Breast epithelium (tissue), 4 donors: ENCODE data around the gene TRIM52. TPM values are rescaled to one million over a fixed set of nuclear protein-coding genes. Genes with fewer than 3 reads are reported as not detected.

Experiments
- DNase-seq, 2 donors: peaks; one replicate each; pipeline ENCODE4 v3.0.0-alpha.2; 2019; ENCODE audit warnings: low spot score in 2 of 2
- H3K27ac ChIP-seq, 2 donors: fragments of 200-600 bp; sonication (generic) in 1 of 2; one replicate each; pipeline ENCODE4 v1.5.1; 2016 to 2019; ENCODE audit warnings: mild to moderate bottlenecking in 1 of 2
- H3K27me3 ChIP-seq, 2 donors: fragments of 200-600 bp; sonication (generic) in 1 of 2; one replicate each; pipeline versions ENCODE4 v1.5.1 to v1.6.0; 2017 to 2019; ENCODE audit warnings: control low read depth in 1 of 2, mild to moderate bottlenecking in 1 of 2
- H3K36me3 ChIP-seq: fragments of 200-600 bp; one replicate; pipeline ENCODE4 v1.5.1; 2019
- H3K4me1 ChIP-seq, 2 donors: fragments of 200-600 bp; sonication (generic); one replicate each; pipeline ENCODE4 v1.5.1; 2016 to 2019; ENCODE audit warnings: control low read depth in 1 of 2
- H3K4me3 ChIP-seq, 3 donors: fragments of 200-600 bp; sonication (generic); 1 replicate in 2 of 3; 2 replicates in 1 of 3; pipeline ENCODE4 v1.5.1; 2016 to 2019; ENCODE audit warnings: mild to moderate bottlenecking in 3 of 3, moderate library complexity in 2 of 3
- H3K9me3 ChIP-seq, 2 donors: fragments of 200-600 bp; sonication (generic) in 1 of 2; one replicate each; pipeline ENCODE4 v1.5.1; 2016 to 2019; ENCODE audit warnings: control low read depth in 1 of 2
- POLR2A ChIP-seq: fragments of 450-650 bp; IDR thresholded peaks from one replicate; pipeline ENCODE4 v1.6.1; 2016; ENCODE audit warnings: antibody characterized with exemption, mild to moderate bottlenecking, moderate library complexity
- POLR2AphosphoS5 ChIP-seq, 3 donors: sonication (generic); formaldehyde crosslinking; IDR thresholded peaks; one replicate each; pipeline ENCODE4 v1.6.1; 2017; ENCODE audit warnings: antibody characterized with exemption in 3 of 3
- intact Hi-C: fragments of 100-400 bp; cut with DNase I; formaldehyde crosslinking; loops from one replicate; pipeline ENCODE4 v1.15.1; 2023; ENCODE audit warnings: low total_unique reads
- total RNA-seq, 3 donors: library from RNA; depleted of rRNA; stranded (reverse); fragments of >200 nt; gene quantifications; one replicate each; pipeline ENCODE4 v1.1.0, GENCODE V29; 2016
- TF ChIP-seq, protein P1 (sequence below), 3 donors: fragments of 450-650 bp; IDR thresholded peaks; one replicate each; pipeline ENCODE4 v1.5.1; 2016 to 2017; ENCODE audit warnings: antibody characterized with exemption in 3 of 3, mild to moderate bottlenecking in 3 of 3, moderate library complexity in 3 of 3

The TRIM52 gene
- total RNA-seq, 3 donors from 2014 or later: 12.8 to 18.6 (median 18.4) TPM

DNA sequence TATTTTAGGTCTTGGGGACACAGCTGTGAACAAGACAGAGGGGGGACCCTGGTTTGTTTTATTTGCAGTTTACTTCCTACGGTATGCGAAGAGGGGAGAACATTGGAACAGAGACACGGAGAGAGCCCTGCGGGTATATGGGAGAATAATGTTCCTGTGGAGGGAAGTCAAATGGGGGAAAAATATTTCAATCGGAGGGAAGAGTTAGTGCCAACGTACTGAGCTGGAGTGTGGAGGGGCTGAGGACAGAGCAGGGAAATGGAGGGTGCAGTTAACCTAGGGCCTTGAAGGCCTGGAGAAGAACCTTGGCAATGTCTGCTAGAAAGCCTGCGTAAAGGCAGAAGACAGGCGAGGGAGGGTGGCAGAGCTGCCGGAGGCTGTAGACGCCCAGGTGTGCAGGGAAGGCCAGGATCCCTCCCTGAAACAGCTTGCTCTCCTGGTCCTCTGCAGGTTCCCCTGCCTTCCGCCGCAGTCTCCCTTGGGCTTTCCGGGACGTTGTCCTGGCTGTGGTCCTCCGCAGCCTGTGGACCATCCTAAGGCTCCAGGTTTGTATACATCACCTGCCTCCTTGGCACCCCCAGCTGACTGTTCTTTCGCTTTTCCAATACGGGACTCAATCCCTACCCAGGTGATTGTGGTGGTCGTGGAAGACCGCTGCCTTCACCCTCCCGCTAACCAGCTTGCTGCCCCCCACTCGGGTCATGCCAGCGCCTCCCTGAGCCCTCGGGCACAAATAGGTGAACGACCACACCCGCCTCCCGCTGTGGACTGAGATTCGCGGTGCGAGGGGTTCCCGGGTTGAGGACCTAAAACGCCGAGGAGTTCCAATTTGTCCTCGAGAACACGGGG, 15.3 kb downstream of the TRIM52 start:
- TF ChIP-seq POLR2A (no peak), POLR2AphosphoS5 (IDR thresholded peaks at IDR 0.05) (no peak)
- TF ChIP-seq, protein P1, sequence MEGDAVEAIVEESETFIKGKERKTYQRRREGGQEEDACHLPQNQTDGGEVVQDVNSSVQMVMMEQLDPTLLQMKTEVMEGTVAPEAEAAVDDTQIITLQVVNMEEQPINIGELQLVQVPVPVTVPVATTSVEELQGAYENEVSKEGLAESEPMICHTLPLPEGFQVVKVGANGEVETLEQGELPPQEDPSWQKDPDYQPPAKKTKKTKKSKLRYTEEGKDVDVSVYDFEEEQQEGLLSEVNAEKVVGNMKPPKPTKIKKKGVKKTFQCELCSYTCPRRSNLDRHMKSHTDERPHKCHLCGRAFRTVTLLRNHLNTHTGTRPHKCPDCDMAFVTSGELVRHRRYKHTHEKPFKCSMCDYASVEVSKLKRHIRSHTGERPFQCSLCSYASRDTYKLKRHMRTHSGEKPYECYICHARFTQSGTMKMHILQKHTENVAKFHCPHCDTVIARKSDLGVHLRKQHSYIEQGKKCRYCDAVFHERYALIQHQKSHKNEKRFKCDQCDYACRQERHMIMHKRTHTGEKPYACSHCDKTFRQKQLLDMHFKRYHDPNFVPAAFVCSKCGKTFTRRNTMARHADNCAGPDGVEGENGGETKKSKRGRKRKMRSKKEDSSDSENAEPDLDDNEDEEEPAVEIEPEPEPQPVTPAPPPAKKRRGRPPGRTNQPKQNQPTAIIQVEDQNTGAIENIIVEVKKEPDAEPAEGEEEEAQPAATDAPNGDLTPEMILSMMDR (IDR thresholded peaks at IDR 0.05): no peak
- Histone ChIP-seq H3K4me3 (peak overlapping the region; percentile 79 to 87 (median 86)), H3K9me3 (no peaks in the 10 kb centered on the region), H3K27ac (peak overlapping the region; percentile 95 to 97), H3K4me1 (peaks cover 0 to 23% of the 10 kb centered on the region in 2 donors), H3K36me3 (no peaks in the 10 kb centered on the region), H3K27me3 (no peaks in the 10 kb centered on the region)
- DNase-seq: no peak
- intact Hi-C loops: loop anchor here (10.0 kb wide), 1 partner anchor 51 kb away; no protein-coding TSS in a partner anchor

DNA sequence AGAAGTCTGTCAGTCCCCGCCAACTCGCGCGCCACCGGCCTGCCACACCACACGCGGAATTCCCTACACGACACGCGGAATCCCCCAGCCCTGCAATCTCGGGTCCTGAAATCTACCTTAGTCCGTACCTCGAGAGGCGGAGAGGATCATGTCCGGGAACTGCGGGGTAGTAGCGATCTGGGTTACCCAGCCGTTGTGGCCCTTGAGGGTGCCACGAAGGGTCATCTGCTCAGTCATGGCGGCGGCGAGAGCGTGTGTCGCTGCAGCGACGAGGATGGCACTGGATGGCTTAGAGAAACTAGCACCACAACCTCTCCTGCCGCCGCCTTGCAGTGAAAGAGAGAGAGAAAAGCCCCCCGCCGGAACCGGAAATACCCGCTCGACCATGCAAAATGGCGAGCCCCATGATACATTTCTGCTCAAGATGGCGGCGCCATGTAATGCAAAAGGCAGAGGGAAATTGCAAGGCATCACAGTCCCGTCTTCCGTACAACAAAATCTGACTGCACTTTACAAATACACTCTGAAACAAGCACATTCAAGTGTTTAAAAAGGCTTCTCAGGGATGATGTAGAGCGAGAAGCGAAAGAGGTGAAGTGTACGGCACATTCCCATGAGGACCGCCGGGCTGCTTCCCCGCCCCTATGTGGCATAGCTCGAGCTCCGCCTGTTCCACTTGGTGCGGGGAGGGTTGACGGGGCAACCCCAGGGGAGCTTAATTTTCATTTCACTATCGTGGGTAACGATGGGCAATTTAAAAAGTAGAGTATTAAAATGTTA, 17.2 kb downstream of the TRIM52 start, which contains the start of gene RACK1:
RACK1 (minus strand) TSS at position 343 of the 780 bp plus-strand sequence; CDS start at position 237, 106 bp downstream.
- peak; percentile 80 to 88 for DNase-seq
- Histone ChIP-seq H3K36me3 (no peaks in the 10 kb centered on the region), H3K27me3 (no peaks in the 10 kb centered on the region), H3K27ac (peak within 1 kb of the TSS; percentile 95 to 97), H3K4me3 (peak within 1 kb of the TSS; percentile 59 to 79 (median 79)), H3K4me1 (peaks cover 0 to 18% of the 10 kb centered on the region in 2 donors), H3K9me3 (no peaks in the 10 kb centered on the region)
- TF ChIP-seq POLR2AphosphoS5 (IDR thresholded peaks at IDR 0.05): peak; percentile 73 to 93 (median 88)
- TF ChIP-seq, protein P1 (IDR thresholded peaks at IDR 0.05): peak in 1 of 3 donors; percentile 12
- peak; percentile 66 for TF ChIP-seq POLR2A
- intact Hi-C loops: loop anchor here (2.0 to 10.0 kb wide), 2 partner anchors 21 to 49 kb away; partner anchors contain the start of gene TRIM41

DNA sequence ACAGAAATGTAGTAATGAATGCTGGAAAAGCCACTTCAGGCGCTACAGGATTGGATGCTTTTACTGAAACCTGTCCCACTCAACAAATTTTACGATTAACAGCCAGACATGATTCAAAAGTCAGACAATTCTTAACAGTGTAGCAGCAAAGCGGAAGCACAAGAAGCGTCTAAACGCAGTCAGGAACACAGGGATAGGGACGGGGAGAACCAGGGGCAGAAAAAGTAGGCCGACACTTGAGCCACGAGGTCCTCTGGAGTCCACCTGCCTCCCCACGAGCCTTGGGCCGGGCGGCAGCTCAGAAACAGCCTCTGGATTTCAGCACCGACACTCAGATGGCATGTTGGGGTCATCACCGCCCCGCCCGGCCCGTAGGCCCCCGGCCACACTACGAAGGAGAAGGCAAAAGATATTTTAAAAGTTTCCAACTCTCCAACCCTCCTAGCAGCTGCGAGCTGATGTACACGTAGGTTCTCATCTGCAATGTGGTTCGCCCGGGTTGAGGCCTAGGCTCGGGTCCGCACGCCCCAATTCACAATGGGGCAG, 17.9 kb downstream of the TRIM52 start:
- no peaks in the 10 kb centered on the region for H3K9me3 ChIP-seq
- intact Hi-C loops: loop anchor here (2.0 to 10.0 kb wide), 2 partner anchors 20 to 48 kb away; partner anchors contain the start of gene TRIM41
- DNase-seq: no peak
- peak overlapping the region; percentile 59 to 79 (median 79) for H3K4me3 ChIP-seq
- H3K4me1 ChIP-seq: peaks cover 0 to 11% of the 10 kb centered on the region in 2 donors
- H3K27ac ChIP-seq: peak overlapping the region; percentile 95 to 97
- TF ChIP-seq POLR2AphosphoS5 (IDR thresholded peaks at IDR 0.05): no peak
- TF ChIP-seq POLR2A: no peak
- TF ChIP-seq, protein P1 (IDR thresholded peaks at IDR 0.05): no peak
- no peaks in the 10 kb centered on the region for H3K27me3 ChIP-seq
- no peaks in the 10 kb centered on the region for H3K36me3 ChIP-seq

DNA sequence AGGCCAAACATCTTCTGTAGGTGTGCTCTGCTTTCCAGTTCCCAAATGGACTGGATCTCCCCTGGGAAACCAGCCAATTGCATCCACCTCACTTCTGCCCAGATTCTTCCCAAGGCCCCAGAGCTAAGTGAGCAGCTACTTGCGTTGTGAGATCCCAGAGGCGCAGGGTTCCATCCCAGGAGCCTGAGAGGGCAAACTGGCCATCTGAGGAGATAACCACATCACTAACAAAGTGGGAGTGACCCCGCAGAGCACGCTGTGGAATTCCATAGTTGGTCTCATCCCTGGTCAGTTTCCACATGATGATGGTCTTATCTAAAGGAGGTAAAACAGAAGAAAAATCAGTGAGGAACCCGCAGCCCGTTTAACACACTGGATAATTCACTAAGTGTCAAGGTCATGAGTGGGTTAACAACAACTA, 18.9 kb downstream of the TRIM52 start:
- H3K36me3 ChIP-seq: no peaks in the 10 kb centered on the region
- DNase-seq: no peak

More for the DNA sequence above, 18.9 kb downstream of the TRIM52 start:
- Histone ChIP-seq H3K4me1 (peaks cover 0 to 9% of the 10 kb centered on the region in 2 donors), H3K27ac (peak overlapping the region; percentile 95 to 97), H3K4me3 (peak overlapping the region; percentile 59 to 79 (median 79)), H3K9me3 (no peaks in the 10 kb centered on the region), H3K27me3 (no peaks in the 10 kb centered on the region)
- TF ChIP-seq POLR2AphosphoS5 (IDR thresholded peaks at IDR 0.05) (no peak), POLR2A (no peak)
- TF ChIP-seq, protein P1 (IDR thresholded peaks at IDR 0.05): no peak
- intact Hi-C loops: loop anchor here (2.0 to 10.0 kb wide), 2 partner anchors 19 to 47 kb away; partner anchors contain the start of gene TRIM41
